ENCODE measurements around the gene GPR183. TPM values are rescaled to one million over a fixed set of nuclear protein-coding genes. Genes with fewer than 3 reads are reported as not detected.

Gene GPR183
- total and polyA plus RNA-seq, 2 of the 8 experiments (the other 6 are each of a cell fraction or from before 2014, with no cell fraction given): not detected

DNA sequence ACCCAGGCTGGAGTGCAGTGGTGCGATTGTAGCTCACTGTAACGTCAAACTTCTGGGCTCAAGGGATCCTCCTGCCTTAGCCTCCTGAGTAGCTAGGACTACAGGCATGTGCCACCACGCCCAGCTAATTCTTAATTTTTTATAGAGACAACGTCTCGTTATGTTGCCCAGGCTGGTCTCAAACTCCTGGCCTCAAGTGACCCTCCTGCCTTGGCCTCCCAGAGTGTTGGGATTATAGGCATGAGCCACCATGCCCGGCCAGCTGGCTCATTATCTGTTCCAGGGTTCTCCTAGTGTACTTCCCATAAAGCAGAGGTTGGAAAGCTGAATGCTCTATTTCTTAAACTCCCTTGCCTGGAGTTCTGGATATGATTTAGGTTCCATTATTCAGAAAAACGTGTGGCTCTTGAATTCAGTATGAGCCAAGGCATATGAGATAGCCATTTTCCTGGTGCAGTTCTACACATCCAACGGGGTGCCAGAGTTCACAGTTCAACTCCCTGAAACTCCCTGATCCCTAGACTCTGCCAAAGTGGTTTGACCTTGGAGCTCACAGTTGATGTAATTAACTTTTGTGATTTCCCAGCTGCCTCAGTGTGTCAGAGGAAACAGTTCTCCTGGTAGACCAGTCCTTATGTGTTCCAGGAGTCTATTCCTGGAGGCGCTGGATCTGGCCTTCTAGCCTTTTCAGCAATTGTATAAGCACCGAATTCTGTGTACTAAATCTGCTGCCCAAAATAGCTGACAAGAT lies 21.6 kb downstream of the GPR183 start:
- Histone ChIP-seq H3K23me2 (ENCODE audit: low read depth, low read length) (no peaks in the 10 kb centered on the region), H3K27ac (ENCODE audit: low read depth, low read length) (no peak overlapping the region), H3K14ac (ENCODE audit: insufficient read length) (no peak overlapping the region), H3K79me2 (ENCODE audit: control insufficient read depth in 1 of 2, insufficient read depth in 2 of 2, low read length in 2 of 2) (0 out of 4 replicates have a peak, but pooled peaks cover 0 to 4% of the 10 kb centered on the region in 2 experiments), H3K4me3 (ENCODE audit: extremely low read depth in 1 of 4, insufficient read depth in 2 of 4, low read depth in 3 of 4, low read length in 4 of 4) (no peak overlapping the region), H3K36me3 (ENCODE audit: control insufficient read depth in 2 of 4, insufficient read depth in 4 of 4, low read length in 3 of 4) (no peaks in the 10 kb centered on the region), H2BK20ac (ENCODE audit: low read length) (no peak overlapping the region), H2AK5ac (ENCODE audit: low read depth, low read length) (no peak overlapping the region), H3K4ac (replicated peaks; ENCODE audit: insufficient read length, low read depth, low read length) (no peak overlapping the region), H2AFZ (ENCODE audit: low read length) (no peak overlapping the region), H4K5ac (ENCODE audit: insufficient read length, low read depth, low read length) (no peak overlapping the region), H3K18ac (ENCODE audit: extremely low read depth, low read length) (no peak overlapping the region), H3K9ac (replicated peaks in 1 of 4; ENCODE audit: extremely low read depth in 1 of 4, low read depth in 3 of 4, low read length in 3 of 4) (no peak overlapping the region), H2BK5ac (ENCODE audit: low read depth, low read length) (no peak overlapping the region), H4K91ac (replicated peaks; ENCODE audit: insufficient read length, low read length) (no peak overlapping the region), H4K20me1 (replicated peaks in 1 of 2; ENCODE audit: control insufficient read depth in 1 of 2, insufficient read depth in 2 of 2, low read length in 2 of 2) (peaks cover 3% of the 10 kb centered on the region in 2 experiments), H3K56ac (replicated peaks; ENCODE audit: insufficient read length, low read depth, low read length) (no peak overlapping the region), H3K4me1 (replicated peaks in 1 of 4; ENCODE audit: control insufficient read depth in 3 of 4, insufficient read depth in 4 of 4, low read length in 3 of 4) (no peaks in the 10 kb centered on the region; a peak in 1 of 7 replicates), H2BK120ac (replicated peaks; ENCODE audit: low read depth, low read length) (no peak overlapping the region), H3K4me2 (ENCODE audit: insufficient read depth in 1 of 2, low read depth in 2 of 2, low read length in 2 of 2) (no peak overlapping the region), H2BK12ac (ENCODE audit: low read depth, low read length) (no peak overlapping the region), H3K27me3 (replicated peaks in 1 of 4; ENCODE audit: control insufficient read depth in 3 of 4, extremely low read depth in 1 of 4, insufficient read depth in 3 of 4, low read length in 3 of 4) (no peaks in the 10 kb centered on the region), H3K9me3 (ENCODE audit: insufficient read depth in 2 of 2, low read depth in 1 of 2, low read length in 1 of 2) (no peaks in the 10 kb centered on the region), H4K8ac (ENCODE audit: extremely low read depth, insufficient read depth, low read length) (no peak overlapping the region), H3K23ac (ENCODE audit: insufficient read length) (no peak overlapping the region), H3K79me1 (ENCODE audit: low read depth, low read length) (peaks cover 2% of the 10 kb centered on the region; the same call in 1 of the 2 replicates), H2BK15ac (ENCODE audit: low read length) (no peak overlapping the region)
- FAIRE-seq (no peak), DNase-seq (ENCODE audit: low read depth in 1 of 2, low spot score in 2 of 2) (no peak)
- POLR2A ChIA-PET (ENCODE audit: partially characterized antibody): no interaction called here
- 86% methylated on average over 9 of the region's 10 CpGs; no CpG with 5 or more reads in 1 of the 2 experiments for WGBS, 2 experiments (ENCODE audit: extremely low coverage in 1 of 2, insufficient coverage in 1 of 2, insufficient read length in 1 of 2, insufficient replicate concordance in 2 of 2, low coverage in 1 of 2, low lambda C conversion rate in 2 of 2, missing lambda C conversion rate in 1 of 2)
- CTCF ChIA-PET (ENCODE audit: partially characterized antibody): interaction anchor here (0.8 to 3.3 kb wide), 7 partner anchors 9 to 81 kb away, joined by 3 to 15 read pairs (median 4); no protein-coding TSS in a partner anchor
- TF ChIP-seq NRF1 (IDR thresholded peaks at IDR 0.05; ENCODE audit: low read depth, low read length) (no peak), NANOG (IDR thresholded peaks at IDR 0.05; ENCODE audit: insufficient read depth, low read depth, low read length, poor library complexity, severe bottlenecking) (no peak)
